ENCODE results near the gene CCDC33. TPM values are rescaled to one million over a fixed set of nuclear protein-coding genes. Genes with fewer than 3 reads are reported as not detected.

The CCDC33 gene
- total and polyA plus RNA-seq, 10 of the 15 experiments (the other 5 are each of a cell fraction or from before 2014, with no cell fraction given) = 0.57 to 5.8 (median 4.3) TPM

GRCh38 chr15:74319596-74320351, 83.6 kb downstream of the CCDC33 start:
- Histone ChIP-seq H2AFZ (ENCODE audit: control insufficient read depth, low read depth, low read length) (peak overlapping the region; percentile 62), H3K27ac (ENCODE audit: control insufficient read depth, insufficient read depth) (0 out of 2 replicates have a peak overlapping the region, but pooled peaks have one; percentile 1), H3K4me3 (no peak overlapping the region), H3K4me1 (ENCODE audit: control insufficient read depth, insufficient read depth, low read length) (peaks cover 52% of the 10 kb centered on the region), H3K36me3 (ENCODE audit: control insufficient read depth in 2 of 2, insufficient read depth in 2 of 2, low read length in 1 of 2) (no peaks in the 10 kb centered on the region), H3K9me3 (replicated peaks; ENCODE audit: control insufficient read depth, insufficient read depth, low read length) (no peaks in the 10 kb centered on the region), H4K20me1 (ENCODE audit: control insufficient read depth, insufficient read depth) (no peaks in the 10 kb centered on the region), H3K79me2 (ENCODE audit: control insufficient read depth, insufficient read depth, low read length) (no peaks in the 10 kb centered on the region), H3K27me3 (replicated peaks in 1 of 2; ENCODE audit: control insufficient read depth in 2 of 2, insufficient read depth in 2 of 2, low read length in 1 of 2) (no peaks in the 10 kb centered on the region), H3K9ac (ENCODE audit: control insufficient read depth, insufficient read depth, low read length) (no peak overlapping the region), H3K4me2 (ENCODE audit: control insufficient read depth, insufficient read depth) (no peak overlapping the region)
- intact Hi-C loops (cut with micrococcal nuclease; ENCODE audit: unreplicated experiment) = loop anchor here (2.0 kb wide), 1 partner anchor 347 kb away; no protein-coding TSS in a partner anchor
- ChIA-PET SMC1A (ENCODE audit: uncharacterized antibody, unreplicated experiment) (interaction anchor here (0.9 to 3.6 kb wide), 6 partner anchors 8 to 348 kb away, joined by 3 to 23 read pairs (median 4); no protein-coding TSS in a partner anchor), RAD21 (ENCODE audit: unreplicated experiment) (interaction anchor here (1.2 to 1.9 kb wide), 4 partner anchors 8 to 347 kb away, joined by 3 to 9 read pairs (median 5); no protein-coding TSS in a partner anchor), POLR2A (no interaction called here), CTCF (interaction anchor here (1.1 to 5.2 kb wide), 12 partner anchors 10 to 369 kb away, joined by 3 to 147 read pairs (median 7); partner anchors contain the start of gene ISLR2)
- in situ Hi-C loops (cut with MboI) = no loop called here
- 35% methylated on average over 7 of the region's 8 CpGs for WGBS (ENCODE audit: insufficient coverage, insufficient replicate concordance, low lambda C conversion rate, missing lambda C conversion rate)
- FAIRE-seq = no peak
- BruUV-seq (replicated peaks) = no TSS peak
- no peak for DNase-seq (ENCODE audit: low read depth, low spot score)
- TF ChIP-seq RUNX3 (IDR thresholded peaks at IDR 0.05; ENCODE audit: low read length) (0 out of 2 replicates have a peak, but pooled peaks have one; percentile 26), ZNF217 (IDR thresholded peaks at IDR 0.05) (no peak), NKRF (conservative IDR thresholded peaks at IDR 0.05) (no peak)
- ATAC-seq = no peak

All from GM12878 (cell line).